Stimulated activated naive CD8-positive, alpha-beta T cell treated with anti-CD3 and anti-CD28 coated beads, Interleukin-15, Interleukin-2, amounts not matched to agents 100 ng/mL and 50 ng/mL, for 24 hours (primary cell): ENCODE measurements around the gene PRDX5.

Experiments
- H3K27ac Mint-ChIP-seq: one replicate; pipeline ENCODE4 v1.8.0; 2021; ENCODE audit warnings: mild to moderate bottlenecking, mixed read lengths
- H3K27me3 Mint-ChIP-seq: one replicate; pipeline ENCODE4 v1.8.0; 2021; ENCODE audit warnings: mixed read lengths
- H3K36me3 Mint-ChIP-seq: one replicate; pipeline ENCODE4 v1.8.0; 2021; ENCODE audit warnings: low read depth, mixed read lengths
- H3K4me1 Mint-ChIP-seq: one replicate; pipeline ENCODE4 v1.8.0; 2021; ENCODE audit warnings: low read depth, mixed read lengths
- H3K4me3 Mint-ChIP-seq: one replicate; pipeline ENCODE4 v1.8.0; 2021; ENCODE audit warnings: mild to moderate bottlenecking, mixed read lengths
- H3K9me3 Mint-ChIP-seq: one replicate; pipeline ENCODE4 v1.8.0; 2021; ENCODE audit warnings: mixed read lengths

Gene PRDX5

DNA sequence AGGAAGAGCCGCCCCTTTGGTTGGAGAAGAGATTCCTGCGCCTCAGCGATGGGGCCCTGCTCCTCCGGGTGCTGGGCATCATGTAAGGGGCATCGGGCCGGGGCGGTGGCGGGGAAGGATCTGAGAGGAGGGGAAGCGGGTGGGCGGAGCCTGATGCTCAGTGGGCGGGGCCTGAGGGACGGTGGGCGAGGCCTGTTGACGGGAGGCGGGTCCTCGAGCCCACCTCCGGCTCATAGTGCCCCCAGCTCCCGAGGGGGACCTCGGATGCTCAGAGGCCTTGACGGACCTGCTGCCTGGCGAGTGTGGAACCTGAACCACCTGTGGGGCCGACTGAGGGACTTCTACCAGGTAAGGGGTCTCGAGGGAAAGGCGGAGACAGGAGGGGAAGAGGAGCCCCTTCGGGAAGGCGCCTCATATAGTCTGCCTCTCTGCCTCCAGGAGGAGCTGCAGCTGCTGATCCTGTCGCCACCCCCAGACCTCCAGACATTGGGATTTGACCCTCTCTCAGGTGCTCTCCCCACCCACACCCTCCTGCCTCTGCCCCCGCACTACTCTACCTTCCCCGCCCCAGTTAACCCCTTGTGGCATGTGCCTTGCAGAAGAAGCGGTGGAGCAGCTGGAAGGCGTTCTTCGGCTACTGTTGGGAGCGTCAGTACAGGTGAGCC, 22.9 kb downstream of the PRDX5 start:
- no peaks in the 10 kb centered on the region for H3K27me3 Mint-ChIP-seq
- peak overlapping the region; percentile 86 for H3K27ac Mint-ChIP-seq
- H3K4me1 Mint-ChIP-seq: peaks cover 43% of the 10 kb centered on the region
- H3K4me3 Mint-ChIP-seq: peak overlapping the region; percentile 86
- peaks cover 20% of the 10 kb centered on the region for H3K36me3 Mint-ChIP-seq
- no peaks in the 10 kb centered on the region for H3K9me3 Mint-ChIP-seq

GRCh38 chr11:64341429-64341828, 23.5 kb downstream of the PRDX5 start:
- no peaks in the 10 kb centered on the region for H3K9me3 Mint-ChIP-seq
- H3K27ac Mint-ChIP-seq: no peak overlapping the region
- peaks cover 20% of the 10 kb centered on the region for H3K36me3 Mint-ChIP-seq
- H3K27me3 Mint-ChIP-seq: no peaks in the 10 kb centered on the region
- H3K4me1 Mint-ChIP-seq: peaks cover 43% of the 10 kb centered on the region
- peak overlapping the region; percentile 86 for H3K4me3 Mint-ChIP-seq

DNA sequence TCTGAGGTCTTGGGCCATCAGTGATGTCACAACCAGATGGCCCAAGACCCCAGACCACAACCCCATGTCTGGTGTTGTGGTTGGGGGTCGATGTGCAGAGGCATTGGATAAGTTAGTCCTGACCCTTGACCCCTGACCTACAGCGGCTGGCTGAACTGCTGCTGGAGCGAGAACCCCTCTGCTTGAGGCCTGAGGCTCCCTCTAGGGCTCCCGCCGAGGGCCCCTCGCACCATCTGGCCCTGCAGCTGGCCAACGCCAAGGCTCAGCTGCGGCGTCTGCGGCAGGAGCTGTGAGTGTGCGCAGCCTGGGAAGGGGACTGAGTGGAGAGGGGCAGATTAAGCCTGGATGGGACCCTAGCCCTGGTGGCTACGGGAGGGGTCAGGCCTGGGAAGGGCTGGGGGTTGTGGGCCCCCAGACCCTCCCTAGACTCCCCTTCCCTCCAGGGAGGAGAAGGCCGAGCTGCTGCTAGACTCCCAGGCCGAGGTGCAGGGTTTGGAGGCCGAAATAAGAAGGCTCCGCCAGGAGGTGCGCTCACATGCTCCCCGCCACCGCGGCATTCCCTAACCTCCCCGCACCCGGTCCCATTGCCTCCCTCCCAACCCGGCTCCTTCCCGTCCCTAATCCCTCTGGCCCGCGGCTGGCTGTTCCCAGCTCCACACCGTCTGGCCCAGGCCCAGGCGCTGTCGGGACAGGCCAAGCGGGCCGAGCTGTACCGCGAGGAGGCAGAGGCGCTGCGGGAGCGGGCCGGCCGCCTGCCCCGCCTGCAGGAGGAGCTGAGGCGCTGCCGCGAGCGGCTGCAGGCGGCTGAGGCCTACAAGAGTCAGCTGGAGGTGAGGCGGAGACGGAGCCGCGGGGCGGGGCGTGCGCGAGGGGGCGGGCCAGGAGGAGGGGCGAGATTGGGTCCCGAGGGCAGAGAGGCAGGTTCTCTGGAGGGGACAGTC, 24.2 kb downstream of the PRDX5 start:
- Mint-ChIP-seq H3K9me3 (no peaks in the 10 kb centered on the region), H3K4me1 (peaks cover 43% of the 10 kb centered on the region), H3K27me3 (no peaks in the 10 kb centered on the region), H3K27ac (no peak overlapping the region), H3K4me3 (peak overlapping the region; percentile 86), H3K36me3 (peaks cover 23% of the 10 kb centered on the region)

GRCh38 chr11:64342869-64343745, 25.2 kb downstream of the PRDX5 start:
- no peaks in the 10 kb centered on the region for H3K9me3 Mint-ChIP-seq
- H3K36me3 Mint-ChIP-seq: peaks cover 16% of the 10 kb centered on the region
- no peak overlapping the region for H3K27ac Mint-ChIP-seq
- H3K4me1 Mint-ChIP-seq: peaks cover 39% of the 10 kb centered on the region
- peak overlapping the region; percentile 26 for H3K4me3 Mint-ChIP-seq
- no peaks in the 10 kb centered on the region for H3K27me3 Mint-ChIP-seq

DNA sequence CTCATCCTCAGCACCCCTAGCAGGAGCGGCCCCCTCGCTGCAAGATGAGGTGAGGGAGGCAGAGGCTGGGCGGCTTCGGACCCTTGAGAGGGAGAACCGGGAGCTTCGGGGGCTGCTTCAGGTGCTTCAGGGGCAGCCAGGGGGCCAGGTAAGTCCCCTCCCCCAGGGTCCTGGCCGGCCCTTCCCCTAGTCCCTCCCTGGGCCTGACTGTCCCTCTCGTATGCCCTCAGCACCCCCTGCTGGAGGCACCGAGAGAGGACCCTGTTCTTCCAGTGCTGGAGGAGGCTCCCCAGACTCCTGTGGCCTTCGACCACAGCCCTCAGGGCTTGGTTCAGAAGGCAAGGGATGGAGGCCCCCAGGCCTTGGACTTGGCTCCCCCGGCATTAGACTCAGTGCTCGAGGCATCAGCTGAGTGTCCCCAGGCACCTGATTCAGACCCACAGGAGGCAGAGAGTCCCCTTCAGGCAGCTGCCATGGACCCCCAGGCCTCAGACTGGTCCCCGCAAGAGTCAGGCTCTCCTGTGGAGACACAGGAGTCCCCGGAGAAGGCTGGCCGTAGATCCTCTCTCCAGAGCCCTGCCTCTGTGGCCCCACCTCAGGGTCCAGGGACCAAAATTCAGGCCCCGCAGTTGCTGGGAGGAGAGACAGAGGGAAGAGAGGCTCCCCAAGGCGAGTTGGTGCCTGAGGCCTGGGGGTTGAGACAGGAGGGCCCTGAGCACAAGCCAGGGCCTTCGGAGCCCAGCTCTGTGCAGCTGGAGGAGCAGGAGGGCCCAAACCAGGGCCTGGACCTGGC, 26.0 kb downstream of the PRDX5 start:
- Mint-ChIP-seq H3K4me3 (no peak overlapping the region), H3K9me3 (no peaks in the 10 kb centered on the region), H3K36me3 (peaks cover 14% of the 10 kb centered on the region), H3K4me1 (peaks cover 34% of the 10 kb centered on the region), H3K27ac (no peak overlapping the region), H3K27me3 (no peaks in the 10 kb centered on the region)

DNA sequence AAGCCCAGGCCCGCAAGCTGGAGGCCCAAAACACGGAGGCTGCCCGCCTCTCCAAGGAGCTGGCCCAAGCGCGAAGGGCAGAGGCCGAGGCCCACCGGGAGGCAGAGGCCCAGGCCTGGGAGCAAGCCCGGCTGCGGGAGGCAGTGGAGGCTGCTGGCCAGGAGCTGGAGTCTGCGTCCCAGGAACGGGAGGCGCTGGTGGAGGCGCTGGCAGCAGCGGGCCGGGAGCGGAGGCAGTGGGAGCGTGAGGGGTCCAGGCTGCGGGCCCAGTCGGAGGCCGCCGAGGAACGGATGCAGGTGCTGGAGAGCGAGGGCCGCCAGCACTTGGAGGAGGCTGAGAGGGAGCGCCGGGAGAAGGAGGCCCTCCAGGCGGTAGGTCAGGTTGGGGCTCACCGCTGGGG, 26.9 kb downstream of the PRDX5 start:
- Mint-ChIP-seq H3K9me3 (no peaks in the 10 kb centered on the region), H3K36me3 (peaks cover 14% of the 10 kb centered on the region), H3K4me3 (no peak overlapping the region), H3K27me3 (no peaks in the 10 kb centered on the region), H3K4me1 (peaks cover 26% of the 10 kb centered on the region), H3K27ac (no peak overlapping the region)

- Mint-ChIP-seq H3K4me1 (peaks cover 11% of the 10 kb centered on the region), H3K4me3 (no peak overlapping the region), H3K36me3 (peaks cover 10% of the 10 kb centered on the region), H3K9me3 (no peaks in the 10 kb centered on the region), H3K27me3 (no peaks in the 10 kb centered on the region), H3K27ac (no peak overlapping the region)
Observed at GRCh38 chr11:64347193-64347867, 29.4 kb downstream of the PRDX5 start.

- H3K4me3 Mint-ChIP-seq: no peak overlapping the region
- H3K4me1 Mint-ChIP-seq: peaks cover 5% of the 10 kb centered on the region
- H3K9me3 Mint-ChIP-seq: no peaks in the 10 kb centered on the region
- no peaks in the 10 kb centered on the region for H3K27me3 Mint-ChIP-seq
- no peak overlapping the region for H3K27ac Mint-ChIP-seq
- H3K36me3 Mint-ChIP-seq: peaks cover 10% of the 10 kb centered on the region
Observed at GRCh38 chr11:64348383-64349024, 30.6 kb downstream of the PRDX5 start.

DNA sequence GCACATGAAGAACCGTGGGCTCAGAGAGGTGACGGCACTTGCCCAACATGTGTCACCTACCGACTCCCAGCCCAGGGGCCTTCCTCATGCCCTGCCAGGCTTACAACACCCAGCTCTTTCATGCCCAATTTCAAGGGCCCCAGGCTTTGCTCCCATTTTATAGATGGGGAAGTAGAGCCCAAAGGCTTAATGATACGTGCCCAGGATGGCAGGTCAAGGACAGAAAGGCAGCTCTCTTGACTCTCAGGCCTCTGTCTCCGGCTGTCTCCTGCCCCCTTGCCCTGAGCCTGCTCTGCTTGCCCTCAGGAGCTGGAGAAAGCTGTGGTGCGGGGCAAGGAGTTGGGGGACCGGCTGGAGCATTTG, 31.1 kb downstream of the PRDX5 start:
- Mint-ChIP-seq H3K36me3 (peaks cover 10% of the 10 kb centered on the region), H3K9me3 (no peaks in the 10 kb centered on the region), H3K4me1 (peaks cover 5% of the 10 kb centered on the region), H3K4me3 (no peak overlapping the region), H3K27me3 (no peaks in the 10 kb centered on the region), H3K27ac (no peak overlapping the region)

GRCh38 chr11:64349404-64349803, 31.5 kb downstream of the PRDX5 start:
- Mint-ChIP-seq H3K27me3 (no peaks in the 10 kb centered on the region), H3K36me3 (peaks cover 10% of the 10 kb centered on the region), H3K27ac (no peak overlapping the region), H3K4me1 (peaks cover 5% of the 10 kb centered on the region), H3K9me3 (no peaks in the 10 kb centered on the region), H3K4me3 (no peak overlapping the region)

DNA sequence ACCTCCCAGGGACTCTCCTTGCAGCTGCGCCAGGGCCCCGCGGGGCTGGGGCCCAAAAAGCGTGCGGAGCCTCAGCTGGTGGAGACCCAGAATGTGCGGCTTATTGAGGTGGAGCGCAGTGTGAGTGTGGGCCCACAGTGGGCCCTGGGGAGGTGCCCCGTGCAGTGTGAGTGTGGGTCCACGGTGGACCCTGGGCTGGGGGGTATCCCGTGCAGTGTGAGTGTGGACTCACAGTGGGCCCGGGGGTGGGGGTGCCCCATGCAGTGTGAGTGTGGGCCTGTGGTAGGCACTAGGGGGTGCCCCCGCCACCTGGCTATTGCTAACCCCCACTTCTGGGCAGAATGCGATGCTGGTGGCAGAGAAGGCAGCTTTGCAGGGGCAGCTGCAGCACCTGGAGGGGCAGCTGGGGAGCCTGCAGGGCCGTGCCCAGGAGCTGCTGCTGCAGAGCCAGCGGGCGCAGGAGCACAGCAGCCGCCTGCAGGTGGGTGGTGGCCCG, 33.3 kb downstream of the PRDX5 start:
- Mint-ChIP-seq H3K4me1 (peaks cover 6% of the 10 kb centered on the region), H3K4me3 (no peak overlapping the region), H3K9me3 (no peaks in the 10 kb centered on the region), H3K27ac (no peak overlapping the region), H3K36me3 (peaks cover 5% of the 10 kb centered on the region), H3K27me3 (no peaks in the 10 kb centered on the region)

- Mint-ChIP-seq H3K4me3 (no peak overlapping the region), H3K27ac (no peak overlapping the region), H3K4me1 (peaks cover 12% of the 10 kb centered on the region), H3K27me3 (no peaks in the 10 kb centered on the region), H3K9me3 (no peaks in the 10 kb centered on the region), H3K36me3 (peaks cover 5% of the 10 kb centered on the region)
Observed at GRCh38 chr11:64352099-64352994, 34.4 kb downstream of the PRDX5 start.
